Gastroesophageal sphincter (tissue), 3 donors: ENCODE data around the gene DPEP1.

Source experiments
- CTCF ChIP-seq, 4 experiments: fragments of 200-600 bp in 2 of 4; fragments of 450-650 bp in 2 of 4; sonication (generic) in 1 of 4; IDR thresholded peaks; one replicate each; pipeline ENCODE4 v1.5.1; 2017 to 2019; ENCODE audit warnings: antibody characterized with exemption in 4 of 4, mild to moderate bottlenecking in 2 of 4, moderate library complexity in 2 of 4
- POLR2A ChIP-seq, 2 donors: fragments of 450-650 bp; IDR thresholded peaks; one replicate each; pipeline ENCODE4 v1.6.1; 2017; ENCODE audit warnings: antibody characterized with exemption in 2 of 2, mild to moderate bottlenecking in 2 of 2, moderate library complexity in 1 of 2
- POLR2AphosphoS5 ChIP-seq: sonication (generic); formaldehyde crosslinking; IDR thresholded peaks from one replicate; pipeline ENCODE4 v1.6.1; 2017; ENCODE audit warnings: antibody characterized with exemption

- TF ChIP-seq CTCF (IDR thresholded peaks at IDR 0.05) (no peak), POLR2A (IDR thresholded peaks at IDR 0.05) (no peak), POLR2AphosphoS5 (no peak)
Measured at GRCh38 chr16:89612415-89613166, 851 bp upstream of the DPEP1 start.
